Esophagus squamous epithelium (tissue), 4 donors: ENCODE measurements around the gene PPL.

Experiments used
- POLR2A ChIP-seq, 4 donors: fragments of 450-650 bp; IDR thresholded peaks; one replicate each; pipeline ENCODE4 v1.6.1; 2017; ENCODE audit warnings: antibody characterized with exemption in 4 of 4, mild to moderate bottlenecking in 4 of 4, moderate library complexity in 3 of 4
- TF ChIP-seq, protein P1 (sequence below), 6 experiments: fragments of 450-650 bp in 4 of 6; fragments of 200-600 bp in 2 of 6; sonication (generic) in 2 of 6; IDR thresholded peaks; one replicate each; pipeline ENCODE4 v1.5.1; 2016 to 2019; ENCODE audit warnings: antibody characterized with exemption in 6 of 6, mild to moderate bottlenecking in 4 of 6, moderate library complexity in 4 of 6

DNA sequence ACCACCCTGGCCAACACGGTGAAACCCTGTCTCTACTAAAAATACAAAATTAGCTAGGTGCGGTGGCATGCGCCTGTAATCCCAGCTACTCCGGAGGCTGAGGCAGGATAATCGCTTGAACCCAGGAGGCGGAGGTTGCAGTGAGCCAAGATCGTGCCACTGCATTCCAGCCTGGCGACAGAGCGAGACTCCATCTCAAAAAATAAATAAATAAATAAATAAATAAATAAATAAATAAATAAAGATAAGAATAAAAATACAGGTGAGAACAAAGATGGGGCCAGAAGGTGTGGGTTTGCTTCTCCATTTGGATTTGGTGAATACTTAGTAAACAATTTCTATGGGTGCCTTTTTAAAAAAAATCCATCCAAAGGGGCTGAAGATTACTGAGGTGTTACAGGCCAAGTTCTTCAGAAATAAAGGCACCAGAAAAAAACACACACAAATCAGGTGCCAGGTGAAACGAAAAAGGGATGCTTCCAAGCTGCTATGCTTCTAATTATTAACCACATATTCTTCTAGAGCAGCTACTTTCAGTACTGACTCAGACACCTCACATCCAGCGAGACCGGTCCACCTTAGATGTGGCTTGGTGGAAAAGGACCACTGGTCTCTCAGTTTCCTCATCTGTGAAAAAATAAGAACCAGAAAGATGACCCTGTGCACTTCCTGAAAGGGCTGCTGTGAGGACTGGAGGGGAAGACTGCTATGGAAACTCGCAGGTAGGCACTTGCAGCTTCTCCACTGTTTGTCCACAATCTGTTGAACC lies 99.0 kb downstream of the PPL start:
- TF ChIP-seq, protein P1, sequence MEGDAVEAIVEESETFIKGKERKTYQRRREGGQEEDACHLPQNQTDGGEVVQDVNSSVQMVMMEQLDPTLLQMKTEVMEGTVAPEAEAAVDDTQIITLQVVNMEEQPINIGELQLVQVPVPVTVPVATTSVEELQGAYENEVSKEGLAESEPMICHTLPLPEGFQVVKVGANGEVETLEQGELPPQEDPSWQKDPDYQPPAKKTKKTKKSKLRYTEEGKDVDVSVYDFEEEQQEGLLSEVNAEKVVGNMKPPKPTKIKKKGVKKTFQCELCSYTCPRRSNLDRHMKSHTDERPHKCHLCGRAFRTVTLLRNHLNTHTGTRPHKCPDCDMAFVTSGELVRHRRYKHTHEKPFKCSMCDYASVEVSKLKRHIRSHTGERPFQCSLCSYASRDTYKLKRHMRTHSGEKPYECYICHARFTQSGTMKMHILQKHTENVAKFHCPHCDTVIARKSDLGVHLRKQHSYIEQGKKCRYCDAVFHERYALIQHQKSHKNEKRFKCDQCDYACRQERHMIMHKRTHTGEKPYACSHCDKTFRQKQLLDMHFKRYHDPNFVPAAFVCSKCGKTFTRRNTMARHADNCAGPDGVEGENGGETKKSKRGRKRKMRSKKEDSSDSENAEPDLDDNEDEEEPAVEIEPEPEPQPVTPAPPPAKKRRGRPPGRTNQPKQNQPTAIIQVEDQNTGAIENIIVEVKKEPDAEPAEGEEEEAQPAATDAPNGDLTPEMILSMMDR (IDR thresholded peaks at IDR 0.05): no peak
- TF ChIP-seq POLR2A (IDR thresholded peaks at IDR 0.05): no peak
